Hematopoietic multipotent progenitor cell treated with erythropoietin and hydrocortisone succinate and interleukin-3 and kit ligand, for 6 days (in vitro differentiated cells): Measurements from ENCODE around the gene ZBED5.

Experiments
- DNase-seq: peaks from one replicate; pipeline ENCODE4 v3.0.0-alpha.2; 2015

ZBED5 gene

GRCh38 chr11:10878408-10879214, 20.8 kb upstream of the ZBED5 start:
- peak; percentile 95 for DNase-seq

DNA sequence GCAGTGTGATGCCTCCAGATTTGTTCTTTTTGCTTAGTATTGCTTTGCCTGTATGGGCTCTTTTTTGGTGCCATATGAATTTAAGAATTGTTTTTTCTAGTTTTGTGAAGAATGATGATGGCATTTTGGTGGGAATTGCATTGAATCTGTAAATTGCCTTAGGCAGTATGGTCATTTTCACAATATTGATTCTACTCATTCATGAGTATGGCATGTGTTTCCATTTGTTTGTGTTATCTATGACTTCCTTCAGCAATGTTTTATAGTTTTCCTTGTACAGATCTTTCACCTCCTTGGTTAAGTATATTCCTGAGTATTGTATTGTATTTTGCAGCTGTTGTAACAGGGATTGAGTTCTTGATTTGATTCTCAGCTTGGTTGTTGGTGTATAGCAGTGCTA, 18.3 kb upstream of the ZBED5 start:
- DNase-seq, result no peak

GRCh38 chr11:10875430-10876021, 17.7 kb upstream of the ZBED5 start:
- no peak for DNase-seq

DNA sequence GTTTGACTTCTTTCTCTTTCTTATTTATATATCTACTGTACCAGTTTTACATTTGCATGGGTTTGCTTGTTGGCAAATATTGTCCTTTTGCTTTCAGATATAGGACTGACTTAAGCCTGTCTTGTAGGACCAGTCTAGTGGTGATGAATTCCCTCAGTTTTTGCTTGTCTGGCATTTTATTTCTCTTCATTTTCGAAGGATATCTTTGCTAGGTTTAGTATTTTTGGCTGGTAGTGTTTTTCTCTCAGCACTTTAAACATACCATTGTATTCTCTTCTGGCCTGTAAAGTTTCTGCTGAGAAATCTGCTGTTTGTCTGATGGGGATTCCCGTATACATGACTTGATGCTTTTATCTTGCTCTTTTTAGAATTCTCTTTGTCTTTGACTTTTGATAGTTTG, 14.2 kb upstream of the ZBED5 start:
- DNase-seq, result no peak

DNA sequence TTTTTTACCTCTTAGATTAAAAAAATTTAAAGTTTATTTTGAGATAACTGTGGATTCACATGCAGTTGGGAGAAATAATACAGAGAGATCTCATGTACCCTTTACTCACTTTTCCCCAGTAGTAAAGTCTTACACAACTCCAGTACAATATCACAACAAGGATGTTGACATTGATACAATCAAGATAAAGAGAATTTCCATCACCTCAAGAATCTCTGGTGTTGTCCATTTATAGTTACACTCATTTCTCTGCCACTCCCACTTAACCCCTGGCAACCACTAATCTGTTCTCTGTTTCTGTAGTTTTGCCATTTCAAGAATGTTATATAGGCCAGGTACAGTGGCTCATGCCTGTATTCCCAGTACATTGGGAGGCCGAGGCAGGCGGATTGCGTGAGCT, 10.5 kb upstream of the ZBED5 start:
- peak; percentile 40 for DNase-seq

DNA sequence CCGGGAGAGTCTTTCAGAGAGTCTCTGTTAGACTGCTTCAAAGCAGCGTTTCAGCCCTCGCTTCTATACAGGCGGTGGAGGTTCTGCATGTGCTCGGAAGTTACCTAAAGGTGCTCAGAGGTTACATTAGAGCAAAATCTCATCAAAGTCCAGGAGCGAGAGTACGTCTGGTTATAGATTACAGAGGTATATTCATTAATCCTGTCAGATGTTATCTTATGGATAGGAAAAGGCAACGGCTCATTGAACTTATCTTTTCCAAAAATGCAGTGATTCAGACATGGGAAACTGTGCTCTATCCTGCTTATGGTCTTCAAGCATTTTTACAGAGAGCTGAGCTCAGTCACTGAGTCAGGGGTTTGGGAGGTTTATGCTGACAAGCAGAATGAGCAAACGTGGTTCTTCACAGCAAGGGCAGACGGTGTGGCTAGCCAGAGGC, 9.1 kb upstream of the ZBED5 start:
- no peak for DNase-seq

GRCh38 chr11:10865837-10866270, 8.0 kb upstream of the ZBED5 start:
- no peak for DNase-seq

- DNase-seq, result no peak
These were observed 6.8 kb upstream of the ZBED5 start for GRCh38 chr11:10864688-10865087.

DNA sequence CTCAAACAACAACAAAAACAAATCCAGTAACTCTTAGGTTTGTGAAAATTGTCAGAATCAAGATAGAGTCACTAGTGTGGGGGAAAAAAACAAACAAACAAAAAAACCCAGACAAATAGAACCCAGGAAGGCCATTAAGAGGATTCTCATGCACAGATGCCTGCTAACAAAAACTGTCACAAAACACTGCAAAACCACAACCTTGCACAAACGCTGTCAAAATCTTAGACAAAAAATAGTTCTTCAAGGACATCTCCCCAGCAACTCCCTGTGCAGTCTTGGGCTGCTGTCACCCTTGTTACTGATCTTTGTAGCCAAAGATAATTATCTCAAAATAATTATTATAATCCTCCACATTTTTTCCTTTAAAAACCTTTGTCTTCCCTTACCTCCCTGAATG, 4.6 kb upstream of the ZBED5 start:
- no peak for DNase-seq

GRCh38 chr11:10861799-10862198, 3.9 kb upstream of the ZBED5 start:
- no peak for DNase-seq

- no peak for DNase-seq
These were observed 3.2 kb upstream of the ZBED5 start for GRCh38 chr11:10861047-10861446.

- peak; percentile 71 for DNase-seq
These were observed 829 bp upstream of the ZBED5 start for GRCh38 chr11:10858439-10859325.

DNA sequence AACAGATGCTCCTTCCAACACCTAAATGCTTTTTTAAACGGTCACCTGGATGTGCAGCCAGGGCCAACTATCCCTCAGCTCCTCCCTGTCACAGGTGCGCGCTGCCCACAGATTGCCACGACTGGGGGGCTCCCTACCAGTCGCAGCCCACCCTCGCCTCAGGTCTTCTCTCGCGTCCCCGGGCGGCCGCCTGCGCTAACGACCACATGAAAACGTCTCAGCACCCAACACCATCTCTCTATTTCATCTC, 469 bp downstream of the ZBED5 start:
- no peak for DNase-seq

GRCh38 chr11:10856689-10857458, 979 bp downstream of the ZBED5 start:
- peak; percentile 72 for DNase-seq

DNA sequence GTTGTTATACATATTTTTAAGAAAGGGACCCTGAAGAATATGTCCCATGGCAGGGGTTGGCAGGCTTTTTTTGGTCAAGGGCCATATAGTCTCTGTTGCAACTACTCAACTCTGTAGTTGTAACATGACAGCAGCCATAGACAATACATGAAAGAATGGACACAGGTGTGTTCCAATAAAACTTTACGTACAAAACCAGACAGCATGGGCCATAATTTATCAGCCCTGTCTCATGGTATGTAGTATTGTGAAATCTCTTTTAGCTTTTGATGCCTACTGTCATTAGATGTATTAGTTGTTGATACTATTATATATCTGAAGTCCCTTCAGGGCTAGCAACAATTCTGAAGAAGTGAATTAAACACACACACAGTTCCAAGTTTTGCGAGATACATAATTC, 2.6 kb downstream of the ZBED5 start:
- DNase-seq, result no peak

- DNase-seq, result no peak
These were observed 9.6 kb downstream of the ZBED5 start for GRCh38 chr11:10847960-10848860.

DNA sequence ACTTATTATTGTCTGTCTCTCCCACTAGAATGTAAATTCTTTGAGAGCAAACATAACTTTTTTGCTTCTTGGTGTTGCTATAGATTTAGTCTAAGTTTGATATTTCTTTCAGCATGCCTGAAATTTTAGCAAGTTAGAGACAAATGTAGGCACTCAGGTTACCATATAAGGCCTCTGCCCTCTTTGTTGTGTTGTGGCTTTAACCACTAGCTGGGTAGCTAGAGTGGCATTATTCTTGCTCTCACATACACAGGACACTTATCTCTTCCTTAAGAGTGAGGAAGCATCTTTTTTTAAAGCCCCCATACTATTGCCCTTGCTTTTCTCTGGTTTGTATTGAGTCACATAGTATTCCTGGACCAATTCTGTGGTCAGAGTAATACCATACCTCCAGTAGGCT, 11.2 kb downstream of the ZBED5 start:
- no peak for DNase-seq

- no peak for DNase-seq
These were observed 12.3 kb downstream of the ZBED5 start for GRCh38 chr11:10845589-10845988.

GRCh38 chr11:10844796-10845195, 13.1 kb downstream of the ZBED5 start:
- no peak for DNase-seq

- no peak for DNase-seq
These were observed 13.5 kb downstream of the ZBED5 start for GRCh38 chr11:10844356-10844755.

GRCh38 chr11:10838881-10839280, 19.0 kb downstream of the ZBED5 start:
- peak; percentile 72 for DNase-seq

- no peak for DNase-seq
These were observed 19.8 kb downstream of the ZBED5 start for GRCh38 chr11:10838083-10838482.
